Measurements from ENCODE around the gene TRPM4.

Gene TRPM4

GRCh38 chr19:49231804-49232203 lies 74.2 kb downstream of the TRPM4 start:
- no peak for DNase-seq (ENCODE audit: low read depth)

- DNase-seq (ENCODE audit: low read depth) = no peak
These were observed 75.6 kb downstream of the TRPM4 start for GRCh38 chr19:49233163-49233562.

GRCh38 chr19:49241769-49242168 lies 84.2 kb downstream of the TRPM4 start:
- no peak for DNase-seq (ENCODE audit: low read depth)

GRCh38 chr19:49243129-49243528 lies 85.5 kb downstream of the TRPM4 start:
- DNase-seq (ENCODE audit: low read depth) = no peak

GRCh38 chr19:49243726-49244125 lies 86.1 kb downstream of the TRPM4 start:
- DNase-seq (ENCODE audit: low read depth) = no peak

GRCh38 chr19:49244256-49244655 lies 86.7 kb downstream of the TRPM4 start:
- DNase-seq (ENCODE audit: low read depth) = no peak

GRCh38 chr19:49247676-49248075 lies 90.1 kb downstream of the TRPM4 start:
- DNase-seq (ENCODE audit: low read depth) = no peak

GRCh38 chr19:49249933-49250332 lies 92.3 kb downstream of the TRPM4 start:
- DNase-seq (ENCODE audit: low read depth) = no peak

- DNase-seq (ENCODE audit: low read depth) = no peak
These were observed 98.1 kb downstream of the TRPM4 start for GRCh38 chr19:49255674-49256073.

GRCh38 chr19:49256691-49257090 lies 99.1 kb downstream of the TRPM4 start:
- no peak for DNase-seq (ENCODE audit: low read depth)

All from amniotic epithelial cell (primary cell).